ENCODE results near the gene NTN3. TPM values are rescaled to one million over a fixed set of nuclear protein-coding genes. Genes with fewer than 3 reads are reported as not detected.

NTN3 gene
- total RNA-seq, 2 experiments from 2014 or later, result not detected

DNA sequence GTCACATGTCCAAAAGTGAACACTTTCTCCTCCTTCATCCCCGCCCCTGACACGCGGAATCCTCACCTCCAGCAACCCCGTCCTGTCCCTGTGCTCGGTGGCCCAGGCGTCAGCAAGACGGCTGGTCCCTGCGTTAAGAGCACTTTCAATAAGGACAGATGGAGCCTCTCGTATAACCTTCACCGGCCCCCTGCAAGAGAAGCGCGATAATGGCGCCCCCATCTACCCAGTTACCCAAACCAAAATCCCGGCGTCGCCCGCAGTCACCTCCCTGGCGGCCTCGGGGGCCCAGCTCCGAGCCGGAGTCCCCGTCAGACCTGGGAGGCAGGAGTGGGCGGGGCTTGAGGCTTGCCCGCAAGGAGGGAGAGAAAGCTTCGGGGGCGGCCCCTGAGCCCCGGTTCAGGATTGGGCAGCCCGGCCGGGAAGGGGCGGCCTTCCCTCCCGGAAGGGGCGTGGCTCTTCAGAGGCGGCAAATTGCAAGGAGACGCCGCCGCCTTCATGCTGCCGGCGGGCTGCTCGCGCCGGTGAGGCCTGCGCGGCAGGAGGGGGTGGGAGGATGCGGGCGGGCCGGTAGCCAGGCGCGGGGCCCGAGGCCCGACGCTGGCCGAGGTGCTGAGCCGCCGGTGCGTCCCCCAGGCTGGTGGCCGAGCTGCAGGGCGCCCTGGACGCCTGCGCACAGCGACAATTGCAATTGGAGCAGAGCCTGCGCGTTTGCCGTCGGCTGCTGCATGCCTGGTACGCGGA is 11.3 kb upstream of the NTN3 start, which contains the start of gene TEDC2:
Gene TEDC2 (plus strand): TSS at position 463 of the 744 bp plus-strand sequence. CDS start 36 bp downstream, at position 499.
- DNase-seq (peak; percentile 99), ATAC-seq (peak; percentile 99)
- Mint-ChIP-seq H3K27ac (peak within 1 kb of the TSS; percentile 66), H3K4me1 (ENCODE audit: low read depth) (peaks cover 8% of the 10 kb centered on the region), H3K36me3 (ENCODE audit: low read depth) (peaks cover 19% of the 10 kb centered on the region), H3K27me3 (no peaks in the 10 kb centered on the region), H3K4me3 (peak within 1 kb of the TSS; percentile 73), H3K9me3 (no peaks in the 10 kb centered on the region)
- CTCF ChIA-PET, result interaction anchor here (1.0 to 2.9 kb wide), 6 partner anchors 11 to 191 kb away, joined by 3 to 11 read pairs (median 4); partner anchors contain the start of genes CCNF, NTN3 and TBC1D24
- POLR2A ChIA-PET, result interaction anchor here (0.6 to 3.2 kb wide), 11 partner anchors 10 to 391 kb away, joined by 3 to 19 read pairs (median 4); partner anchors contain the start of genes AMDHD2 and NTN3
- TF ChIP-seq CTCF (IDR thresholded peaks at IDR 0.05), result no peak
- intact Hi-C loops (cut with micrococcal nuclease), result no loop called here

DNA sequence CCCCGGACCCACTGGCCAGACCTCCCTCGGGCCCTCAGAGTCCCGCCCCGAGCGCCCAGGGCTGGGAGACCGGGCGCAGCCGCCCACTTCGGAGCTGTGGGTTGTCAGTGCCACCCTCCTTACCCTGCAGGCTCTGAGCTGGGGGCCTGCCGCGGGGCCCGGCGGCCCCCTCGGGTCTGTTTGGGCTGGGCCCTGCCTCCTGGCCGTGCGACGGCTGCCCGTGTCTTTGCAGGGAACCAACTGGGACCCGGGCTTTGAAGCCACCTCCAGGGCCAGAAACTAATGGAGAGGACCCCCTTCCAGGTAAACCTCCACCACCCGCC is 10.7 kb upstream of the NTN3 start:
- intact Hi-C loops (cut with micrococcal nuclease), result no loop called here
- H3K27me3 Mint-ChIP-seq, result no peaks in the 10 kb centered on the region
- no peaks in the 10 kb centered on the region for H3K9me3 Mint-ChIP-seq
- ATAC-seq, result no peak
- ChIA-PET CTCF (interaction anchor here (1.0 to 2.9 kb wide), 6 partner anchors 11 to 192 kb away, joined by 3 to 11 read pairs (median 4); partner anchors contain the start of genes CCNF, NTN3 and TBC1D24), POLR2A (interaction anchor here (1.0 to 3.2 kb wide), 6 partner anchors 10 to 192 kb away, joined by 3 to 19 read pairs (median 6); partner anchors contain the start of genes AMDHD2 and NTN3)
- DNase-seq, result no peak
- peaks cover 15% of the 10 kb centered on the region for H3K36me3 Mint-ChIP-seq (ENCODE audit: low read depth)
- TF ChIP-seq CTCF (IDR thresholded peaks at IDR 0.05), result no peak
- H3K27ac Mint-ChIP-seq, result no peak overlapping the region
- peak overlapping the region; percentile 73 for H3K4me3 Mint-ChIP-seq
- H3K4me1 Mint-ChIP-seq (ENCODE audit: low read depth), result peaks cover 8% of the 10 kb centered on the region

GRCh38 chr16:2460916-2461315 is 10.2 kb upstream of the NTN3 start:
- H3K27me3 Mint-ChIP-seq, result no peaks in the 10 kb centered on the region
- TF ChIP-seq CTCF (IDR thresholded peaks at IDR 0.05), result no peak
- no peaks in the 10 kb centered on the region for H3K9me3 Mint-ChIP-seq
- peaks cover 13% of the 10 kb centered on the region for H3K36me3 Mint-ChIP-seq (ENCODE audit: low read depth)
- ATAC-seq (no peak), DNase-seq (no peak)
- ChIA-PET POLR2A (interaction anchor here (1.4 to 3.2 kb wide), 4 partner anchors 9 to 20 kb away, joined by 5 to 19 read pairs (median 12); partner anchors contain the start of gene NTN3), CTCF (interaction anchor here (1.0 to 2.9 kb wide), 4 partner anchors 20 to 192 kb away, joined by 3 to 11 read pairs (median 4); partner anchors contain the start of gene CCNF)
- peak overlapping the region; percentile 67 for H3K4me3 Mint-ChIP-seq
- peaks cover 8% of the 10 kb centered on the region for H3K4me1 Mint-ChIP-seq (ENCODE audit: low read depth)
- no peak overlapping the region for H3K27ac Mint-ChIP-seq
- intact Hi-C loops (cut with micrococcal nuclease), result no loop called here

DNA sequence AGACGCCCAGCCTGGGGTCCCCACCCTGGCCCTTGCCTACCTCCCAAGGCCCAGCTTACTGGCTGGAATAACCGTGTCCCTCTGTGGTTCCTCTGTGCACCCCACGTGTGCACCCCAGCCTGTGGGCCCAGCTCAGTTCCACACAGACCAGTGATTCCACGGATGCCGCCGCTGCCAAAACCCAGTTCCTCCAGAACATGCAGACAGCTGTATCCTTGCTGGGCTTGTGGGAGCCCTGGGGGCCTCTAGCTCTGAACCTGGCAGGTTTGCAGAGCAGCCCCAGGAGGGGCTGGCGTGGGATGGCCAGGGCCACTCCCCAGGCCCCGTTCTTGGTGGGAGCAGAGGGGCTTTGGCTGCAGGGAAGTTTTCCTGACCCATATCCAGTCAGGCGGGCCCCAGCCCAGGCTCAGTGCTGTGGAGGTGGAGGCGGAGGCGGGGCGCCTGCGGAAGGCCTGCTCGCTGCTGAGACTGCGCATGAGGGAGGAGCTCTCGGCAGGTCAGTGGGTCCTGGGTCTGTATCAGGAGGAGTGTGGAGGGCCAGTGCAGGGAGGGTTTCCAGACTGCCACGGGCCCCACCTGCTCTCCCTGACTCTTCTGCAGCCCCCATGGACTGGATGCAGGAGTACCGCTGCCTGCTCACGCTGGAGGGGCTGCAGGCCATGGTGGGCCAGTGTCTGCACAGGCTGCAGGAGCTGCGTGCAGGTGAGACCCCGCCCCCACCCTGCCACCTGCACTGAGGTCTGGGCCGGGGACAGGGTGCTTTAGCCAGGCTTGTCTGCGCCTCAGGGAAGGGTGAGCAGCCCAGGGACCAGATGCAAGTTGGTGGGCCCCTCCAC is 8.8 kb upstream of the NTN3 start:
- intact Hi-C loops (cut with micrococcal nuclease), result no loop called here
- POLR2A ChIA-PET, result interaction anchor here (1.0 to 3.2 kb wide), 3 partner anchors 11 to 308 kb away, joined by 3 to 17 read pairs (median 4); partner anchors contain the start of gene ATP6V0C
- no peak for DNase-seq
- no peak for ATAC-seq
- H3K27me3 Mint-ChIP-seq, result peaks cover 3% of the 10 kb centered on the region
- no peak overlapping the region for H3K27ac Mint-ChIP-seq
- H3K4me3 Mint-ChIP-seq, result no peak overlapping the region
- CTCF ChIA-PET, result no interaction called here
- H3K4me1 Mint-ChIP-seq (ENCODE audit: low read depth), result peaks cover 13% of the 10 kb centered on the region
- no peak for TF ChIP-seq CTCF (IDR thresholded peaks at IDR 0.05)
- no peaks in the 10 kb centered on the region for H3K9me3 Mint-ChIP-seq
- peaks cover 8% of the 10 kb centered on the region for H3K36me3 Mint-ChIP-seq (ENCODE audit: low read depth)
